Chondrocyte (in vitro differentiated cells): Measurements from ENCODE around the gene HRH3. TPM values are rescaled to one million over a fixed set of nuclear protein-coding genes. Genes with fewer than 3 reads are reported as not detected.

Source experiments
- DNase-seq: peaks from one replicate; pipeline ENCODE4 v3.0.0; 2021; ENCODE audit warnings: mixed read lengths, low spot score
- H3K27ac Mint-ChIP-seq: one replicate; pipeline ENCODE4 v1.8.0; 2021; ENCODE audit warnings: mild to moderate bottlenecking, moderate library complexity, mixed read lengths; ENCODE audit not compliant: unreplicated experiment
- H3K27me3 Mint-ChIP-seq: 2 replicates; pipeline ENCODE4 v1.8.0; 2021; ENCODE audit warnings: low read depth, mixed read lengths
- H3K36me3 Mint-ChIP-seq: 2 replicates; pipeline ENCODE4 v1.8.0; 2021; ENCODE audit warnings: low read depth, mixed read lengths
- H3K4me1 Mint-ChIP-seq: 2 replicates; pipeline ENCODE4 v1.8.0; 2021; ENCODE audit warnings: low read depth, mild to moderate bottlenecking, mixed read lengths
- H3K4me3 Mint-ChIP-seq: one replicate; pipeline ENCODE4 v1.8.0; 2021; ENCODE audit warnings: mild to moderate bottlenecking, moderate library complexity, mixed read lengths; ENCODE audit not compliant: unreplicated experiment
- H3K9me3 Mint-ChIP-seq: 2 replicates; pipeline ENCODE4 v1.8.0; 2021; ENCODE audit warnings: low read depth, mixed read lengths
- long read RNA-seq: library from polyadenylated mRNA; stranded (forward); transcript quantifications from one replicate; pipeline ENCODE4 v2.0.0, GENCODE V29; 2021
- total RNA-seq: library from RNA; stranded (reverse); gene quantifications from 3 replicates; pipeline ENCODE4 v1.2.1, GENCODE V29; 2021
- TF ChIP-seq, protein P1 (sequence below): fragments of 200-600 bp; sonication (generic); IDR thresholded peaks from 2 replicates; pipeline ENCODE4 v1.5.0; 2021; ENCODE audit warnings: antibody characterized with exemption, mild to moderate bottlenecking, moderate library complexity

The HRH3 gene
- not detected in 3 replicates for total RNA-seq
- long read RNA-seq = 0 reads

DNA sequence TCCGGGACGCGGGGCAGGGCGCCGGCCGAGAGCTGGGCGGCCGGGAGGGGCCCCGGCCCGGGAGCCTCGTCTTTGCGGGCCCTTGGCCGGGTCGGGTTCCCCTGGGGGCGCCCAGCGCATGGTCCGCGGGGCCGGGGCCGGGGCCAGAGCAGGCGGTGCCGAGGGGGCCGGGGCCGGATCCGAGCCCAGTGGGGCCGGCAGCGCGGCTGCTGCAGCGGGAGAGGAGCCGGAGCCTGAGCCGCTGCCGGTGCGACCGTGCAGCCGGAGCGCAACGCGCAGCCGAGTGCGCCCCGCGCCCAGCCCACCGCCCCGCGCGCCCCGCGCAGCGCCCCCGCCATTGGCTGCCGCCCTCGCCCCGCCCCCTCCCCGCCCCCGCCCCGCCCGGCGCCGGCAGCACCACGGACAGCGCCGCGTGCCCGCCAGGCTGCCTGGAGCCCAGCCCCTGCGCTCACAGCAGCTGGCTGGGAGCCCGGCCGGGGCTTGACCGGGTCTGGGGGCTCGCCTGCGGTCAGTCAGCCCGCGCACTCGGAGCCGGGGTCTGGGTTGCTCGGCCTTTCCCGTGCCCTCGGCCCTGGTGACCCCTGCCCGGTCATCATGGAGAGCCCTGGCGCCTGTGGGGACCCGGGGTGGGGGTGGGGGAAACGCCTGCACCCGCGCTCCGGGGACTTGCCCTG lies at the start of gene HRH3:
Gene HRH3 (minus strand): TSS at position 287 of the 674 bp plus-strand sequence. CDS start 308 bp downstream, outside the sequence.
- no peaks in the 10 kb centered on the region for H3K36me3 Mint-ChIP-seq
- TF ChIP-seq, protein P1, sequence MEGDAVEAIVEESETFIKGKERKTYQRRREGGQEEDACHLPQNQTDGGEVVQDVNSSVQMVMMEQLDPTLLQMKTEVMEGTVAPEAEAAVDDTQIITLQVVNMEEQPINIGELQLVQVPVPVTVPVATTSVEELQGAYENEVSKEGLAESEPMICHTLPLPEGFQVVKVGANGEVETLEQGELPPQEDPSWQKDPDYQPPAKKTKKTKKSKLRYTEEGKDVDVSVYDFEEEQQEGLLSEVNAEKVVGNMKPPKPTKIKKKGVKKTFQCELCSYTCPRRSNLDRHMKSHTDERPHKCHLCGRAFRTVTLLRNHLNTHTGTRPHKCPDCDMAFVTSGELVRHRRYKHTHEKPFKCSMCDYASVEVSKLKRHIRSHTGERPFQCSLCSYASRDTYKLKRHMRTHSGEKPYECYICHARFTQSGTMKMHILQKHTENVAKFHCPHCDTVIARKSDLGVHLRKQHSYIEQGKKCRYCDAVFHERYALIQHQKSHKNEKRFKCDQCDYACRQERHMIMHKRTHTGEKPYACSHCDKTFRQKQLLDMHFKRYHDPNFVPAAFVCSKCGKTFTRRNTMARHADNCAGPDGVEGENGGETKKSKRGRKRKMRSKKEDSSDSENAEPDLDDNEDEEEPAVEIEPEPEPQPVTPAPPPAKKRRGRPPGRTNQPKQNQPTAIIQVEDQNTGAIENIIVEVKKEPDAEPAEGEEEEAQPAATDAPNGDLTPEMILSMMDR = no peak
- H3K4me1 Mint-ChIP-seq = peaks cover 7% of the 10 kb centered on the region
- H3K9me3 Mint-ChIP-seq = no peaks in the 10 kb centered on the region
- no peak for DNase-seq
- H3K27ac Mint-ChIP-seq = no peak within 1 kb of the TSS
- peak within 1 kb of the TSS; percentile 19 for H3K4me3 Mint-ChIP-seq
- peaks cover 47% of the 10 kb centered on the region for H3K27me3 Mint-ChIP-seq

DNA sequence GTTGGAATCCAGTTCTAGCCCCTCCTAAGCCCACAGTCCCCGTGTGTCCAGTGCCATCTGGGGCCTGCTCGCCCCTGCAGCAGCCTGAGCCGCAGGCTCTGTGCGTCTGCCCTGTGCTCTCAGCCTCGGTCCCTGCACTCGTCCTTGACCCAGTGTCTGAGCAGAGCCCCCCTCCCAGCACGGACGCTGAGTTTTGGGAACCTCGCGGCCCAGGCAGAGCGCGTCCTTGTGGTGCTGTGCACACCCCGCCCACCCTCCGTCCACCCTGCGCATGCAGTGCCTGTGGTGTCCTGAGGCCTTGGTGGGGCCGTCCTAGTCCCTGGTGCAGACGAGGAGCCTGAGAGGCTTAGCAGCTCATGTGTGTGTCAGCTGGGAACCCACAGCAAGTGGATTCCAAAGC lies 49.8 kb upstream of the HRH3 start:
- TF ChIP-seq, protein P1 = no peak
- H3K36me3 Mint-ChIP-seq = peaks cover 29% of the 10 kb centered on the region
- no peak overlapping the region for H3K27ac Mint-ChIP-seq
- no peaks in the 10 kb centered on the region for H3K27me3 Mint-ChIP-seq
- H3K4me1 Mint-ChIP-seq = no peaks in the 10 kb centered on the region
- no peak overlapping the region for H3K4me3 Mint-ChIP-seq
- no peaks in the 10 kb centered on the region for H3K9me3 Mint-ChIP-seq
- no peak for DNase-seq

DNA sequence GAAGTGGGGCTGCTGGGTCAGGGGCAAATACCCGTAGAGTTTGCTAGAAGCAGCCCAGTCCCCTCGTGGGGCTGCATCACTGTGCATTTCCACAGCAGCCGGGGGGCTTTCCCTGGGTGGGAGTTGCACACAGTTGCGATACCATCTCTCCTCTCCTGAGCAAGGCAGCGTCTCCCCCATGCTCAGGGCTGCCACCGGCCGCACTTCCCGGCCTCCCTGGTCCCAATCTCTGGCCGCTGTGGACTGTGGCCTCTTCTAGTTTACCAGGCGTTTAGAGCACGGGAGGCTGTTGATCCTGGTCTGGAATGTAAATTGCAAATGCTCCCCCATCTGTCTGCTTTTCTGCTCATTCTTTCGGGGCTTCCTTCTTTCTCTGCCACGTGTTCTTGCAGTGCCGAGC lies 49.3 kb upstream of the HRH3 start:
- Mint-ChIP-seq H3K4me3 (no peak overlapping the region), H3K9me3 (no peaks in the 10 kb centered on the region), H3K36me3 (peaks cover 32% of the 10 kb centered on the region), H3K27me3 (no peaks in the 10 kb centered on the region), H3K27ac (no peak overlapping the region), H3K4me1 (no peaks in the 10 kb centered on the region)
- DNase-seq = no peak
- TF ChIP-seq, protein P1 = no peak

DNA sequence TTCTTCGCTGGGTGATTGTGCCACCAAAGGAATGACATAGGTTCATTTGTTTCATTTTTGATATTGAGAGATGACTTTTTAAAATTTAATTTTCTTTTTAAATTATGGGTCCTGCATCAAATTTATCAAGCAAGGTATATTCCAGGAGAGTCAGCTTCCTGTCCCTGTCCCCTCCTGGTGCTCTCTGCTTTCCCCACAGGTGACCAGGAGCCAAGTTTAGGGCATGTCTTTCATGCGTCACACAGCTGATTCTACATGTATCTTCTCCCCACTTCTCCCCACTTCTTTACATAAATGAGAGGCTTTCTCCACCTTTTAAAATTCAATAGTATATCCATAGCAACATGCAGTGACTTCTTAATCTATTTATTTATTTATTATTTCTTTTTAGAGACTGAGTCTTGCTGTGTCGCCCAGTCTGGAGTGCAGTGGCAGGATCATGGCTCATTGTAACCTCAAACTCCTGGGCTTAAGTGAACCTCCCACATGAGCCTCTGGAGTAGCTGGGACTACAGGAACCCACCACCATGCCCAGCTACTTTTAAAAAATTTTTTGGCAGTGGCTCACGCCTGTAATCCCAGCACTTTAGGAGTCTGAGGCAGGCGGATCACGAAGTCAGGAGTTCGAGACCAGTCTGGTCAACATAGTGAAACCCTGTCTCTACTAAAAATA lies 48.3 kb upstream of the HRH3 start:
- Mint-ChIP-seq H3K27me3 (no peaks in the 10 kb centered on the region), H3K4me1 (no peaks in the 10 kb centered on the region), H3K9me3 (no peaks in the 10 kb centered on the region), H3K4me3 (no peak overlapping the region), H3K27ac (no peak overlapping the region), H3K36me3 (peaks cover 24% of the 10 kb centered on the region)
- no peak for DNase-seq
- TF ChIP-seq, protein P1 = no peak

DNA sequence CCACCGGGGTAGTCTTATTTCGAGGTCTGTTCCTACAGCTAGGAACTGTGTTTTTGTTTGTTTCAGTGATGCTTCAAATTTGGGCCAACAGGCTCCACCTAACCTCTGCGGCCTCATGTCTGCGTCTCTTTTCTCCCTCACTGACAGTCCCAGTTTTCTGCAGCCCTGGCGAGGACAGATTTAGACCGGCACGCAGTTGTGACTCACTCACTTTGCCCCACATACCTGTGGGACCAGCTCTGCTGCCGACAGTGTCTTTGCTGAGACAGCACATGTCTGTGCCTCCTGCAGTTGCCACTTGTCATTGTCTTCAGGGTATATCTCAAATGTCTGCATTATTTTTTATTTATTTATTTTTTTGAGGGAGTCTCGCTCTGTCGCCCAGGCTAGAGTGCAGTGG lies 47.5 kb upstream of the HRH3 start:
- H3K27me3 Mint-ChIP-seq = no peaks in the 10 kb centered on the region
- H3K9me3 Mint-ChIP-seq = no peaks in the 10 kb centered on the region
- TF ChIP-seq, protein P1 = no peak
- H3K4me3 Mint-ChIP-seq = no peak overlapping the region
- H3K27ac Mint-ChIP-seq = no peak overlapping the region
- no peaks in the 10 kb centered on the region for H3K4me1 Mint-ChIP-seq
- DNase-seq = no peak
- H3K36me3 Mint-ChIP-seq = peaks cover 19% of the 10 kb centered on the region
